SK-N-SH treated with all-trans-retinoic acid at 6 μM for 48 hours (cell line): ENCODE data around the gene SLC25A22.

Source experiments
- ARNTL ChIP-seq: fragments of 450-650 bp; formaldehyde crosslinking; IDR thresholded peaks from 2 replicates; pipeline ENCODE4 v1.5.0; 2020; ENCODE audit warnings: low read depth, mild to moderate bottlenecking, moderate library complexity, borderline replicate concordance
- BACH2 ChIP-seq: fragments of 250-450 bp; sonication (Bioruptor Pico); IDR thresholded peaks from 2 replicates; pipeline ENCODE4 v1.9.0; 2021; ENCODE audit warnings: mild to moderate bottlenecking, borderline replicate concordance
- GLIS3 ChIP-seq: fragments of 250-450 bp; sonication (Bioruptor Pico); IDR thresholded peaks from 2 replicates; pipeline ENCODE4 v1.5.0; 2020; ENCODE audit warnings: mild to moderate bottlenecking, moderate library complexity
- PPARA ChIP-seq: fragments of 250-450 bp; sonication (Bioruptor Pico); IDR thresholded peaks from 2 replicates; pipeline ENCODE4 v1.5.0; 2020; ENCODE audit warnings: mild to moderate bottlenecking, borderline replicate concordance
- RARB ChIP-seq: fragments of 250-450 bp; sonication (Bioruptor Pico); IDR thresholded peaks from 2 replicates; pipeline ENCODE4 v1.8.0; 2021; ENCODE audit warnings: mild to moderate bottlenecking, moderate library complexity
- TOX ChIP-seq: fragments of 250-450 bp; sonication (Bioruptor Pico); IDR thresholded peaks from 2 replicates; pipeline ENCODE4 v1.8.0; 2021; ENCODE audit warnings: mild to moderate bottlenecking, moderate library complexity, borderline replicate concordance
- ZFP30 ChIP-seq: fragments of 450-650 bp; formaldehyde crosslinking; IDR thresholded peaks from 2 replicates; pipeline ENCODE4 v1.5.0; 2022; ENCODE audit warnings: mild to moderate bottlenecking, moderate library complexity
- ZNF565 ChIP-seq: fragments of 450-650 bp; formaldehyde crosslinking; conservative IDR thresholded peaks from 2 replicates; pipeline ENCODE4 v1.5.0; 2020; ENCODE audit warnings: low read depth, mild to moderate bottlenecking, moderate library complexity
- TF ChIP-seq, protein P1 (sequence below): fragments of 250-450 bp; sonication (Bioruptor Pico); IDR thresholded peaks from 2 replicates; pipeline ENCODE4 v1.8.0; 2020; ENCODE audit warnings: mild to moderate bottlenecking, moderate library complexity, borderline replicate concordance
- TF ChIP-seq, protein P2 (sequence below): fragments of 250-450 bp; sonication (Bioruptor Pico); IDR thresholded peaks from 2 replicates; pipeline ENCODE4 v1.5.1; 2021; ENCODE audit warnings: mild to moderate bottlenecking, moderate library complexity

DNA sequence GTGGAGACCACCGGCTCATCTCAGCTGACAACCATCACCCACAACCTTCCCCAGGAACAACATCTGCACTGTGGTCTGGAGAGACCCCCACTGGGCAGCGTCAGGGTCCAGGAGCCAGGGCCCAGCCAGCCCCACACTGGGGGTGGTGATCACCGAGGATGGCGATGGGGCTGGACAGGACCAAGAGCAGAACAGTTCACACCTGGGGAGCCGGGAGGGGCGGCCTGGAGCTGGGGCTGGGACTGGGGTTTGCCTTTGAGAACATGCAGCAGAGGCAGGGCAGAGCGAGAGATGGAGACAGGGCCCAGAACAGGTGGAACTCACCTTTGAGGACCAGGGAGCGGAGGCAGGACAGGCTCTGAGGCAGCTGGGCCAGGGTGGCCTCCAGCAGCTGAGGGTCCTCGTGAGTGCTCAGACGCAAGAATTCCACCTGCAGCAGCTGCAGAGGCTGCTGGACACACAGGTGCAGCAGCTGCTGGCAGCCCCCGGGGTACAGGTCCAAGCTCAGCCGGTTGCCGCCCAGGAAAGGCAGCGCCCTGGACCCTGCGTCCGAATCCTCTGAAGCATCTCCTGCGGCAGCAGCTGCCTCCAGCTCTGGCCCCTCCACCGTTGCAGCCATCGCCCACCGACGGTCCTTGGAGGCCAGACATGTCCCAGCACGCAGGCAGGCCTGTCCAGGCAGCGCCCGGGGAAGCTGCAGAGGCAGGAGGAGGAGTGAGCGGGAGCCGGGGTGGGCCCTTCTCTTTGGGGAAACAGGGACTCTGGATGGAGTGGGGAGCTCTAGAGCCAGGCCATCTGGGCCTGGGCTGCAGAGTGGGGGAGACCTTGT lies 5.9 kb upstream of the SLC25A22 start:
- TF ChIP-seq PPARA (CRISPR knock-in tag) (no peak), RARB (no peak), ZFP30 (CRISPR knock-in tag) (no peak), ZNF565 (CRISPR knock-in tag) (no peak), TOX (CRISPR knock-in tag) (no peak), ARNTL (CRISPR knock-in tag) (no peak), BACH2 (CRISPR knock-in tag) (no peak), GLIS3 (CRISPR knock-in tag) (no peak)
- TF ChIP-seq, protein P1, sequence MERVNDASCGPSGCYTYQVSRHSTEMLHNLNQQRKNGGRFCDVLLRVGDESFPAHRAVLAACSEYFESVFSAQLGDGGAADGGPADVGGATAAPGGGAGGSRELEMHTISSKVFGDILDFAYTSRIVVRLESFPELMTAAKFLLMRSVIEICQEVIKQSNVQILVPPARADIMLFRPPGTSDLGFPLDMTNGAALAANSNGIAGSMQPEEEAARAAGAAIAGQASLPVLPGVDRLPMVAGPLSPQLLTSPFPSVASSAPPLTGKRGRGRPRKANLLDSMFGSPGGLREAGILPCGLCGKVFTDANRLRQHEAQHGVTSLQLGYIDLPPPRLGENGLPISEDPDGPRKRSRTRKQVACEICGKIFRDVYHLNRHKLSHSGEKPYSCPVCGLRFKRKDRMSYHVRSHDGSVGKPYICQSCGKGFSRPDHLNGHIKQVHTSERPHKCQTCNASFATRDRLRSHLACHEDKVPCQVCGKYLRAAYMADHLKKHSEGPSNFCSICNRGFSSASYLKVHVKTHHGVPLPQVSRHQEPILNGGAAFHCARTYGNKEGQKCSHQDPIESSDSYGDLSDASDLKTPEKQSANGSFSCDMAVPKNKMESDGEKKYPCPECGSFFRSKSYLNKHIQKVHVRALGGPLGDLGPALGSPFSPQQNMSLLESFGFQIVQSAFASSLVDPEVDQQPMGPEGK (CRISPR knock-in tag) = no peak
- TF ChIP-seq, protein P2, sequence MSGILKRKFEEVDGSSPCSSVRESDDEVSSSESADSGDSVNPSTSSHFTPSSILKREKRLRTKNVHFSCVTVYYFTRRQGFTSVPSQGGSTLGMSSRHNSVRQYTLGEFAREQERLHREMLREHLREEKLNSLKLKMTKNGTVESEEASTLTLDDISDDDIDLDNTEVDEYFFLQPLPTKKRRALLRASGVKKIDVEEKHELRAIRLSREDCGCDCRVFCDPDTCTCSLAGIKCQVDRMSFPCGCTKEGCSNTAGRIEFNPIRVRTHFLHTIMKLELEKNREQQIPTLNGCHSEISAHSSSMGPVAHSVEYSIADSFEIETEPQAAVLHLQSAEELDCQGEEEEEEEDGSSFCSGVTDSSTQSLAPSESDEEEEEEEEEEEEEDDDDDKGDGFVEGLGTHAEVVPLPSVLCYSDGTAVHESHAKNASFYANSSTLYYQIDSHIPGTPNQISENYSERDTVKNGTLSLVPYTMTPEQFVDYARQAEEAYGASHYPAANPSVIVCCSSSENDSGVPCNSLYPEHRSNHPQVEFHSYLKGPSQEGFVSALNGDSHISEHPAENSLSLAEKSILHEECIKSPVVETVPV (CRISPR knock-in tag) = no peak
